Lower leg skin (tissue), 4 donors: ENCODE data around the gene HSFX1. TPM values are rescaled to one million over a fixed set of nuclear protein-coding genes. Genes with fewer than 3 reads are reported as not detected.
"Not testable (repeated sequence)": the region's sequence is repeated elsewhere in the genome, so short reads cannot be mapped to it uniquely, and the experiment has no call there.

Experiments used
- DNase-seq, 2 donors: peaks; one replicate each; pipeline ENCODE4 v3.0.0-alpha.2; 2019; ENCODE audit warnings: low spot score in 2 of 2
- H3K4me3 ChIP-seq: fragments of 200-600 bp; sonication (generic); 2 replicates; pipeline ENCODE4 v1.5.1; 2017; ENCODE audit warnings: mild to moderate bottlenecking, low read depth; ENCODE audit not compliant: poor library complexity, severe bottlenecking
- CTCF ChIP-seq, 3 donors: fragments of 450-650 bp; IDR thresholded peaks; one replicate each; pipeline ENCODE4 v1.5.1; 2016; ENCODE audit warnings: antibody characterized with exemption in 3 of 3, mild to moderate bottlenecking in 3 of 3, moderate library complexity in 2 of 3
- POLR2A ChIP-seq, 2 donors: fragments of 450-650 bp; IDR thresholded peaks; one replicate each; pipeline ENCODE4 v1.6.1; 2016 to 2017; ENCODE audit warnings: antibody characterized with exemption in 2 of 2, mild to moderate bottlenecking in 1 of 2, moderate library complexity in 1 of 2
- WGBS, 2 donors: methylation state at CpG; one replicate each; pipeline ENCODE4 v1.1.5; 2018; 5-methylcytosine and 5-hydroxymethylcytosine counted together
- intact Hi-C: fragments of 100-400 bp; cut with DNase I; formaldehyde crosslinking; loops from one replicate; pipeline ENCODE4 v1.15.0; 2023; ENCODE audit warnings: low total_unique reads
- total RNA-seq, 4 donors: library from RNA; depleted of rRNA; stranded (reverse); fragments of >200 nt; gene quantifications; one replicate each; pipeline ENCODE4 v1.1.0, GENCODE V29; 2016

Gene HSFX1
- total RNA-seq, 4 donors from 2014 or later, result 2.1 to 2.6 (median 2.2) TPM; not detected in 1

- WGBS, 2 donors, result 77 to 93% methylated on average over 3 of the region's 3 CpGs
- H3K4me3 ChIP-seq, result no peak overlapping the region
- peak in 1 of 2 donors; percentile 23 for DNase-seq
- TF ChIP-seq CTCF (IDR thresholded peaks at IDR 0.05), result no peak
- intact Hi-C loops, result no loop called here
These were observed 12.9 kb upstream of the HSFX1 start for GRCh38 chrX:149760965-149761364.

- intact Hi-C loops, H3K4me3 ChIP-seq: not testable (repeated sequence)
- 90 to 100% methylated on average over 6 to 22 of the region's 22 CpGs for WGBS, 2 donors
- peak in 1 of 2 donors; percentile 70 for DNase-seq
These were observed 11.8 kb upstream of the HSFX1 start for GRCh38 chrX:149761858-149762674.

GRCh38 chrX:149762696-149763614, 10.9 kb upstream of the HSFX1 start:
- no peak for TF ChIP-seq CTCF (IDR thresholded peaks at IDR 0.05)
- no peak for TF ChIP-seq POLR2A (IDR thresholded peaks at IDR 0.05)
- 66 to 78% methylated on average over 9 to 10 of the region's 11 CpGs for WGBS, 2 donors
- intact Hi-C loops, result no loop called here
- DNase-seq, result peak in 1 of 2 donors; percentile 68
- H3K4me3 ChIP-seq, result no peak overlapping the region

- intact Hi-C loops, H3K4me3 ChIP-seq: not testable (repeated sequence)
- WGBS, 2 donors, result 96 to 100% methylated on average over 2 to 4 of the region's 12 CpGs
- peak in 1 of 2 donors; percentile 39 for DNase-seq
These were observed 3.5 kb upstream of the HSFX1 start for GRCh38 chrX:149770344-149770743.

GRCh38 chrX:149773026-149773425, 842 bp upstream of the HSFX1 start:
- no CpG with 5 or more reads among the region's 9 CpGs for WGBS, 2 donors
- DNase-seq, H3K4me3 ChIP-seq, intact Hi-C loops: not testable (repeated sequence)

GRCh38 chrX:149777999-149778398, 4.1 kb downstream of the HSFX1 start:
- no CpG with 5 or more reads among the region's 7 CpGs for WGBS, 2 donors
- DNase-seq, intact Hi-C loops, H3K4me3 ChIP-seq: not testable (repeated sequence)

- intact Hi-C loops, H3K4me3 ChIP-seq, DNase-seq: not testable (repeated sequence)
- no CpG with 5 or more reads among the region's 14 CpGs for WGBS, 2 donors
These were observed 7.9 kb downstream of the HSFX1 start, which contains the start of gene MAGEA9 for GRCh38 chrX:149781727-149782126. Gene MAGEA9 (plus strand): TSS chrX:149781930. CDS start chrX:149786211, 4,281 bp downstream.

GRCh38 chrX:149795531-149795930, 21.7 kb downstream of the HSFX1 start:
- no CpG with 5 or more reads among the region's 1 CpG for WGBS, 2 donors
- H3K4me3 ChIP-seq, intact Hi-C loops, DNase-seq: not testable (repeated sequence)
